Progenitor cell of endocrine pancreas (in vitro differentiated cells): Measurements from ENCODE around the gene SCN1B. TPM values are rescaled to one million over a fixed set of nuclear protein-coding genes. Genes with fewer than 3 reads are reported as not detected.
"Not testable (repeated sequence)": the region's sequence is repeated elsewhere in the genome, so short reads cannot be mapped to it uniquely, and the experiment has no call there.

Experiments used
- DNase-seq: peaks from one replicate; pipeline ENCODE4 v3.0.0; 2021; ENCODE audit warnings: low spot score; ENCODE audit not compliant: unreplicated experiment
- H3K27ac Mint-ChIP-seq: 2 replicates; pipeline ENCODE4 v1.8.0; 2021; ENCODE audit warnings: mild to moderate bottlenecking, moderate library complexity, mixed read lengths
- H3K27me3 Mint-ChIP-seq: 2 replicates; pipeline ENCODE4 v1.8.0; 2021; ENCODE audit warnings: mixed read lengths
- H3K36me3 Mint-ChIP-seq: 2 replicates; pipeline ENCODE4 v1.8.0; 2022; ENCODE audit warnings: mixed read lengths; ENCODE audit not compliant: insufficient read depth
- H3K4me1 Mint-ChIP-seq: 2 replicates; pipeline ENCODE4 v1.8.0; 2021; ENCODE audit warnings: low read depth, mixed read lengths
- H3K4me3 Mint-ChIP-seq: 2 replicates; pipeline ENCODE4 v1.8.0; 2021; ENCODE audit warnings: low read depth, mild to moderate bottlenecking, moderate library complexity, mixed read lengths
- H3K9me3 Mint-ChIP-seq: 2 replicates; pipeline ENCODE4 v1.8.0; 2021; ENCODE audit warnings: low read depth, mixed read lengths
- total RNA-seq: library from RNA; stranded (reverse); gene quantifications from 2 replicates; pipeline ENCODE4 v1.2.1, GENCODE V29; 2021
- TF ChIP-seq, protein P1 (sequence below): fragments of 200-600 bp; sonication (generic); IDR thresholded peaks from one replicate; pipeline ENCODE4 v1.5.0; 2021; ENCODE audit warnings: antibody characterized with exemption, mild to moderate bottlenecking; ENCODE audit not compliant: unreplicated experiment

The SCN1B gene
- total RNA-seq, 1 donor from 2014 or later, result 1.7 TPM

DNA sequence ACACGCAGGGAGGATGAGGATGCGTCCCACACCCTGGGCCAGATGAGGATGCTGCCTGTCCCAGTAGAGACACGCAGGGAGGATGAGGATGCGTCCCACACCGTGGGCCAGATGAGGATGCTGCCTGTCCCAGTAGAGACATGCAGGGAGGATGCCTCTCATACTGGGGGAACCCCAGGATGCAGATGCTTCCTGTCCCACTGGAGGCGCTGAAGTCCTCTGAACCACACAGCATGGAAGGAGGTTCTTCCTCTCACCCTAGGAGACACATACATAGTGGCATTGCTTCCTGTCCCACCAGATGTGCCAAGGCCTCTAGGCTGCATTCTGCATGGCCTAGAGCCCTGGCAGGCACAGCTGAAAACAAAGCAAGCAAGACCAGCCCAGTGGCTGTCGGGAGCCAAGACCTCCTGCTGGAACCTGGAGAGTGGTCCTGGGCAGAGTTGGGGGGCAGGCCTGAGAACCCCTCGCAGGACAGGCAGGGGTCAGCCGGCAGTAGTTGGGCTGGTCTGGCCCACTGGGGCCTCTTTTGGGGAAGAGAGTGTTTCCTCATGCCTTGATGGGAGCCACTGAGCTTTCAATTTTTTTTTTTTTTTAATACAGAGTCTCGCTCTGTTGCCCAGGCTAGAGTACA is 15.5 kb downstream of the SCN1B start:
- Mint-ChIP-seq H3K27me3 (no peaks in the 10 kb centered on the region), H3K36me3 (peaks cover 3% of the 10 kb centered on the region), H3K4me1 (peaks cover 29% of the 10 kb centered on the region), H3K4me3 (no peak overlapping the region), H3K9me3 (no peaks in the 10 kb centered on the region), H3K27ac (no peak overlapping the region)
- TF ChIP-seq, protein P1, sequence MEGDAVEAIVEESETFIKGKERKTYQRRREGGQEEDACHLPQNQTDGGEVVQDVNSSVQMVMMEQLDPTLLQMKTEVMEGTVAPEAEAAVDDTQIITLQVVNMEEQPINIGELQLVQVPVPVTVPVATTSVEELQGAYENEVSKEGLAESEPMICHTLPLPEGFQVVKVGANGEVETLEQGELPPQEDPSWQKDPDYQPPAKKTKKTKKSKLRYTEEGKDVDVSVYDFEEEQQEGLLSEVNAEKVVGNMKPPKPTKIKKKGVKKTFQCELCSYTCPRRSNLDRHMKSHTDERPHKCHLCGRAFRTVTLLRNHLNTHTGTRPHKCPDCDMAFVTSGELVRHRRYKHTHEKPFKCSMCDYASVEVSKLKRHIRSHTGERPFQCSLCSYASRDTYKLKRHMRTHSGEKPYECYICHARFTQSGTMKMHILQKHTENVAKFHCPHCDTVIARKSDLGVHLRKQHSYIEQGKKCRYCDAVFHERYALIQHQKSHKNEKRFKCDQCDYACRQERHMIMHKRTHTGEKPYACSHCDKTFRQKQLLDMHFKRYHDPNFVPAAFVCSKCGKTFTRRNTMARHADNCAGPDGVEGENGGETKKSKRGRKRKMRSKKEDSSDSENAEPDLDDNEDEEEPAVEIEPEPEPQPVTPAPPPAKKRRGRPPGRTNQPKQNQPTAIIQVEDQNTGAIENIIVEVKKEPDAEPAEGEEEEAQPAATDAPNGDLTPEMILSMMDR, result no peak
- no peak for DNase-seq

DNA sequence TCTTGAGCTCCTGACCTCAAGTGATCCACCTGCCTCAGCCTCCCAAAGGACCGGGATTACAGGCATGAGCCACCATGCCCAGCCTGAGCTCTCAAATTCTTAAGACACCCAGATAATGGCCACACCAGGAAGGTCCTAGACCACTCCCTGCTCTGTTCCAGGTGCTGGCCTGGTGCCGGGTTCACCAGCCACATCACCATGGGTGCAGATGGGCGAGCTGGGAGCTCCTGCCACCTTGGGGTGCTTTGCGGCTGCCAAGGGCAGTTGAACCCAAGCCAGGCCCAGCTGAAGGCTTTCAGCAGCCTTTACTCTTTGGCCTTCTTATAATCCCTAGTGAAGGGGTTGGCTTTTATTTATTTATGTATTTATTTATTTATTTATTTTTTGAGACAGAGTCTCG is 16.2 kb downstream of the SCN1B start:
- Mint-ChIP-seq H3K27ac (no peak overlapping the region), H3K9me3 (no peaks in the 10 kb centered on the region), H3K4me1 (peaks cover 27% of the 10 kb centered on the region), H3K27me3 (no peaks in the 10 kb centered on the region), H3K36me3 (peaks cover 3% of the 10 kb centered on the region), H3K4me3 (no peak overlapping the region)
- DNase-seq, result no peak
- TF ChIP-seq, protein P1, result no peak

DNA sequence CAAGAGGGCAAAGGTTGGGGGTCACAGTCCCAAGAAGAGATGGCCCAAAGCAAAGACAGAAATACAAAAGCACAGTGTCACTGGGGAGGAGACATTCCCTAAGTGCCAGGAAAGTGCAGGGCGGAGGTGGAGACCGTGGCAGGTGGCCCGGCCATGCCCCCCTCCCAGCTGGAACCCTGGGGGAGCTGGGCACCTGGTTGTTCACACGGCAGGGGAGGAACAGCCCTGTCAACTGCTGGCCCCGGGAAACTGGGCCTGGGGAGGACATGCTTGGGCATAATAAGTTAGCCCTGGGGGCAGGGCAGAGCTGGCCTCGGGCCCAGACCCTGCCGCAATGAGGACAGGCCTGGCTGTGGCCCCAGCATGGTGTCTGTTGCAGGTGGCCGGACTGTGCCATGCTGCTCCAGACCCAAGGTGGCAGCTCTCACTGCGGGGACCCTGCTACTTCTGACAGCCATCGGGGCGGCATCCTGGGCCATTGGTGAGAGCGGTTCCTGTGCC is 18.7 kb downstream of the SCN1B start:
- no peak overlapping the region for H3K4me3 Mint-ChIP-seq
- H3K4me1 Mint-ChIP-seq, result peaks cover 11% of the 10 kb centered on the region
- H3K36me3 Mint-ChIP-seq, result peaks cover 6% of the 10 kb centered on the region
- no peak for DNase-seq
- TF ChIP-seq, protein P1, result no peak
- no peaks in the 10 kb centered on the region for H3K9me3 Mint-ChIP-seq
- no peaks in the 10 kb centered on the region for H3K27me3 Mint-ChIP-seq
- H3K27ac Mint-ChIP-seq, result no peak overlapping the region

DNA sequence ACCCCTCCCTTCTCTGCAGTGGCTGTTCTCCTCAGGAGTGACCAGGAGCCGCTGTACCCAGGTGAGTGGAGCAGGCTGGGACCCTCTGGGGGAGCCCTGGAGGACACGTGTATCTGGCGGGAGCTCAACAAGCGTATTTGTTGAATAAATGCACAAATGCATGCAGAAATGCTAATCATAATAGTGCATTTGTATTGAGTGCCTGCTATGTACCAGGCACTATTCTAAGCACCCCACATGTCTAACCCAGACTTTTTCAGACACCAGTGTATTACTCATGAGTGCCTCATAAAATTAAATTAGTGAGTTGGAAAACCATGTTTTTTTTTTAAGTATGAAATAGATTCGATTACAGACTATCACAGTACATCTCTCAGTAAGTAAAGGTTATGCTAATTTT is 19.2 kb downstream of the SCN1B start:
- H3K4me1 Mint-ChIP-seq, result peaks cover 6% of the 10 kb centered on the region
- no peak overlapping the region for H3K4me3 Mint-ChIP-seq
- no peaks in the 10 kb centered on the region for H3K9me3 Mint-ChIP-seq

DNA sequence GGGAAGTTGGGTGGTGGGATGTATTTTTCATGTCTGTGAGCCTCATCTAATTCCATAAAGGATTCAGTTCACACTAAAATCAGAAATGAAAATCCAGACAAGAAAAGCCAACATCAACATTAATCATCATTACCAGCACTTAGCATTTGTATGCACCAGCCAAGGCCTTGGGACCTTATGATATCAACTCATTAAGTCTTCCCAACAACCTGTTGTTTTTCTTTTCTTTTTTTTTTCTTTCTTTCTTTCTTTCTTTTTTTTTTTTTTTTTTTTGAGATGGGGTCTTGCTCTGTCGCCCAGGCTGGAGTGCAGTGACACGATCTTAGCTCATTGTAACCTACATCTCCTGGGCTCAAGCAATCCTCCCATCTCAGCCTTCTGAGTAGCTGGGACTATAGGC is 20.4 kb downstream of the SCN1B start:
- not testable (repeated sequence) for H3K27ac Mint-ChIP-seq, DNase-seq, H3K36me3 Mint-ChIP-seq, H3K9me3 Mint-ChIP-seq, H3K27me3 Mint-ChIP-seq, H3K4me3 Mint-ChIP-seq, H3K4me1 Mint-ChIP-seq

More for the DNA sequence above, 19.2 kb downstream of the SCN1B start:
- no peaks in the 10 kb centered on the region for H3K27me3 Mint-ChIP-seq
- peaks cover 6% of the 10 kb centered on the region for H3K36me3 Mint-ChIP-seq
- TF ChIP-seq, protein P1, result no peak
- H3K27ac Mint-ChIP-seq, result no peak overlapping the region
- DNase-seq, result no peak

DNA sequence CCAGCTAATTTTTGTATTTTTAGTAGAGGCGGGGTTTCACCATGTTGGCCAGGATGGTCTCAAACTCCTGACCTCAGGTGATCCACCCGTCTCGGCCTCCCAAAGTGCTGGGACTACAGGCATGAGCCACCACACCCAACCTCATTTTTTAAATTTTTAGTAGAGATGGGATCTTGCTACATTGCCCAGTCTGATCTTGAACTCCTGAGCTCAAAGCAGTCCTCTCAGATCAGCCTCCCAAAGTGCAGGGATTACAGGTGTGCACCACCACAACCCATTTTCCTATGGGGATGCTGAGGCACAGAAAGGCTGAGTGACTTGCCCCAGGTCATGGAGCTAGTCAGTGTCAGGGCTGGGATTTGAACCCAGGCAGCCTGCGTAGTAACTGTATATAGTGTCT is 21.0 kb downstream of the SCN1B start:
- H3K27ac Mint-ChIP-seq, DNase-seq, H3K27me3 Mint-ChIP-seq, H3K36me3 Mint-ChIP-seq, H3K4me3 Mint-ChIP-seq, H3K9me3 Mint-ChIP-seq: not testable (repeated sequence)
- H3K4me1 Mint-ChIP-seq, result peaks cover 14% of the 10 kb centered on the region
